ENCODE data around the gene ABHD17C. TPM values are rescaled to one million over a fixed set of nuclear protein-coding genes. Genes with fewer than 3 reads are reported as not detected.
"Not testable (repeated sequence)": the region's sequence is repeated elsewhere in the genome, so short reads cannot be mapped to it uniquely, and the experiment has no call there.

ABHD17C gene
- total and polyA plus RNA-seq, 2 experiments from 2014 or later: 21.9 to 32.4 TPM

DNA sequence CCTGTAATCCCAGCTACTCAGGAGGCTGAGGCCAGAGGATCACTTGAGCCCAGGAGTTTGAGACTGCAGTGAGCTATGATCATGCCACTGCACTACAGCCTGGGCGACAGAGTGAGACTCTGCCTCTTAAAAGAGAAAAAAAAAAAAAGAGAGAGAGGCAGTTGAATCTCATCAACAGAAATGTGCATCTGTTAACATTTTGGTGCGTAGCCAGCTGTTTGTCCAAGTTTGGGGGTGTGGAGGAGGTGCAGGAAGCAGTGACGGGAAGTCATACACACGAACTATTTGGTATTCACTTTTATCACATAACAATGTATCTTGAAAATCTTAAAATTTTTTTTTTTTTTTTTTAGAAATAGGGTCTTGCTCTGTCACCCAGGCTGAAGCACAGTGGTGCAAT is 65.8 kb downstream of the ABHD17C start:
- WGBS (ENCODE audit: low lambda C conversion rate, missing lambda C conversion rate): 58% methylated on average over 4 of the region's 4 CpGs
- TF ChIP-seq EZH2 (IDR thresholded peaks at IDR 0.05; ENCODE audit: borderline replicate concordance) (no peak), EZH2phosphoT487 (IDR thresholded peaks at IDR 0.05; ENCODE audit: low read depth, severe bottlenecking, unreplicated experiment) (no peak)
- TF ChIP-seq, protein P1, sequence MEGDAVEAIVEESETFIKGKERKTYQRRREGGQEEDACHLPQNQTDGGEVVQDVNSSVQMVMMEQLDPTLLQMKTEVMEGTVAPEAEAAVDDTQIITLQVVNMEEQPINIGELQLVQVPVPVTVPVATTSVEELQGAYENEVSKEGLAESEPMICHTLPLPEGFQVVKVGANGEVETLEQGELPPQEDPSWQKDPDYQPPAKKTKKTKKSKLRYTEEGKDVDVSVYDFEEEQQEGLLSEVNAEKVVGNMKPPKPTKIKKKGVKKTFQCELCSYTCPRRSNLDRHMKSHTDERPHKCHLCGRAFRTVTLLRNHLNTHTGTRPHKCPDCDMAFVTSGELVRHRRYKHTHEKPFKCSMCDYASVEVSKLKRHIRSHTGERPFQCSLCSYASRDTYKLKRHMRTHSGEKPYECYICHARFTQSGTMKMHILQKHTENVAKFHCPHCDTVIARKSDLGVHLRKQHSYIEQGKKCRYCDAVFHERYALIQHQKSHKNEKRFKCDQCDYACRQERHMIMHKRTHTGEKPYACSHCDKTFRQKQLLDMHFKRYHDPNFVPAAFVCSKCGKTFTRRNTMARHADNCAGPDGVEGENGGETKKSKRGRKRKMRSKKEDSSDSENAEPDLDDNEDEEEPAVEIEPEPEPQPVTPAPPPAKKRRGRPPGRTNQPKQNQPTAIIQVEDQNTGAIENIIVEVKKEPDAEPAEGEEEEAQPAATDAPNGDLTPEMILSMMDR (IDR thresholded peaks at IDR 0.05; ENCODE audit: poor library complexity): no peak
- no peaks in the 10 kb centered on the region for H3K79me2 ChIP-seq
- no peaks in the 10 kb centered on the region for H3K9me2 ChIP-seq (replicated peaks; ENCODE audit: insufficient read depth)
- no peaks in the 10 kb centered on the region for H3K9me3 ChIP-seq (ENCODE audit: low read depth)
- no peaks in the 10 kb centered on the region for H4K20me1 ChIP-seq (ENCODE audit: insufficient read depth, poor library complexity, severe bottlenecking)
- H3K4me2 ChIP-seq: no peak overlapping the region
- H3K4me1 ChIP-seq (ENCODE audit: insufficient read depth): no peaks in the 10 kb centered on the region
- no peak for DNase-seq (ENCODE audit: low spot score)
- no peak overlapping the region for H3K27ac ChIP-seq
- H3K27me3 ChIP-seq: no peaks in the 10 kb centered on the region
- H3K36me3 ChIP-seq (replicated peaks; ENCODE audit: insufficient read depth, low read depth): no peaks in the 10 kb centered on the region
- no peak overlapping the region for H3K4me3 ChIP-seq
- H2AFZ ChIP-seq: no peak overlapping the region

- no peak overlapping the region for H2AFZ ChIP-seq
- no peaks in the 10 kb centered on the region for H3K4me1 ChIP-seq (ENCODE audit: insufficient read depth)
- no peak overlapping the region for H3K4me3 ChIP-seq
- H3K4me2 ChIP-seq: no peak overlapping the region
- H3K9me3 ChIP-seq (ENCODE audit: low read depth): no peaks in the 10 kb centered on the region
- no peaks in the 10 kb centered on the region for H3K36me3 ChIP-seq (replicated peaks; ENCODE audit: insufficient read depth, low read depth)
- no peak for DNase-seq (ENCODE audit: low spot score)
- H3K79me2 ChIP-seq: no peaks in the 10 kb centered on the region
- no peaks in the 10 kb centered on the region for H3K9me2 ChIP-seq (replicated peaks; ENCODE audit: insufficient read depth)
- no peaks in the 10 kb centered on the region for H4K20me1 ChIP-seq (ENCODE audit: insufficient read depth, poor library complexity, severe bottlenecking)
- WGBS (ENCODE audit: low lambda C conversion rate, missing lambda C conversion rate): 93% methylated on average over 6 of the region's 6 CpGs
- no peak overlapping the region for H3K27ac ChIP-seq
- no peak for TF ChIP-seq EZH2 (IDR thresholded peaks at IDR 0.05; ENCODE audit: borderline replicate concordance)
- no peak for TF ChIP-seq EZH2phosphoT487 (IDR thresholded peaks at IDR 0.05; ENCODE audit: low read depth, severe bottlenecking, unreplicated experiment)
- TF ChIP-seq, protein P1 (IDR thresholded peaks at IDR 0.05; ENCODE audit: poor library complexity): no peak
- H3K27me3 ChIP-seq: no peaks in the 10 kb centered on the region
These were observed 66.6 kb downstream of the ABHD17C start for GRCh38 chr15:80761754-80762153.

DNA sequence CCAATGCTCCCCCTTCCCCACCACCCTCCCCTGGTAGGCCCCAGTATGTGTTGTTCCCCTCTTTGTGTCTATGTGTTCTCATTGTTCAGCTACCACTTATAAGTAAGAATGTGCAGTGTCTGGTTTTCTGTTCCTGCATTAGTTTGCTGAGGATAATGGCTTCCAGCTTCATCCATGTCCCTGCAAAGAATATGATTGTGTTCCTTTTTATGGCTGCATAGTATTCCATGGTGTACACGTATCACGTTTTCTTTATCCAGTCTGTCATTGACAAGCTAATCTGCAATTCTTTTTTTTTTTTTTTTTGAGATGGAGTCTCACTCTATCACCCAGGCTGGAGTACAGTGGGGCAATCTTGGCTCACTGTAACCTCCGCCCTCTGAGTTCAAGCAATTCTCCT is 68.1 kb downstream of the ABHD17C start:
- not testable (repeated sequence) for H3K36me3 ChIP-seq (replicated peaks; ENCODE audit: insufficient read depth, low read depth); H3K9me2 ChIP-seq (replicated peaks; ENCODE audit: insufficient read depth); H3K4me1 ChIP-seq (ENCODE audit: insufficient read depth); H2AFZ ChIP-seq; H3K79me2 ChIP-seq; DNase-seq (ENCODE audit: low spot score); H3K27ac ChIP-seq; H3K9me3 ChIP-seq (ENCODE audit: low read depth); H3K27me3 ChIP-seq; H3K4me3 ChIP-seq; H3K4me2 ChIP-seq; H4K20me1 ChIP-seq (ENCODE audit: insufficient read depth, poor library complexity, severe bottlenecking)
- 95% methylated on average over 3 of the region's 3 CpGs for WGBS (ENCODE audit: low lambda C conversion rate, missing lambda C conversion rate)

GRCh38 chr15:80764535-80764934 is 69.4 kb downstream of the ABHD17C start:
- Histone ChIP-seq H3K36me3 (replicated peaks; ENCODE audit: insufficient read depth, low read depth) (no peaks in the 10 kb centered on the region), H4K20me1 (ENCODE audit: insufficient read depth, poor library complexity, severe bottlenecking) (no peaks in the 10 kb centered on the region), H2AFZ (no peak overlapping the region), H3K27ac (no peak overlapping the region), H3K9me3 (ENCODE audit: low read depth) (no peaks in the 10 kb centered on the region), H3K27me3 (no peaks in the 10 kb centered on the region), H3K4me3 (no peak overlapping the region), H3K4me1 (ENCODE audit: insufficient read depth) (no peaks in the 10 kb centered on the region), H3K4me2 (no peak overlapping the region), H3K79me2 (no peaks in the 10 kb centered on the region), H3K9me2 (replicated peaks; ENCODE audit: insufficient read depth) (no peaks in the 10 kb centered on the region)
- WGBS (ENCODE audit: low lambda C conversion rate, missing lambda C conversion rate): 79% methylated on average over 3 of the region's 3 CpGs
- TF ChIP-seq EZH2 (IDR thresholded peaks at IDR 0.05; ENCODE audit: borderline replicate concordance): no peak
- no peak for TF ChIP-seq EZH2phosphoT487 (IDR thresholded peaks at IDR 0.05; ENCODE audit: low read depth, severe bottlenecking, unreplicated experiment)
- TF ChIP-seq, protein P1 (IDR thresholded peaks at IDR 0.05; ENCODE audit: poor library complexity): no peak
- DNase-seq (ENCODE audit: low spot score): no peak
